GM19240 (cell line): ENCODE results near the gene FUOM.
"Not testable (repeated sequence)": the region's sequence is repeated elsewhere in the genome, so short reads cannot be mapped to it uniquely, and the experiment has no call there.

Source experiments
- DNase-seq: peaks from one replicate; pipeline ENCODE4 v3.0.0; 2011; ENCODE audit warnings: low spot score; ENCODE audit not compliant: insufficient read length

FUOM gene

DNA sequence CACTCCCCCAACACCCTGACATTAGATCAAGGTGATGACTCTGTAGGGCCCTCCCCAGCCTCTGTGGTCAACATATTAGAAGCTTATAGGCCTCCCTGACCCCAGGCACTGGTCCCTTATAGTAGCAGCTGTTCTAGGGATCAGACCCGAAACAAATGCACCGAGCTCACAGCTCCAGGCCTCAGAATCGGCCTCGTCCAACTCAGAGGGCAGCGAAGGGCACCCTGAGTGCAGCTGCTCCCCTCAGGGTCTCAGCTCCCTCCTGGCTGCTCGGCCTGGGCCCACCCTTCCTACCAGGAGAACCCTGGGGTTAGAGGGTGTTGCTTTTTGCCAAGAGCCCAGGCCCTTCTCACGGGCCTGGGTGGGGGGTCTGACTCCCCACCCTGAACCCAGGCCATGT is 10.3 kb upstream of the FUOM start:
- no peak for DNase-seq

DNA sequence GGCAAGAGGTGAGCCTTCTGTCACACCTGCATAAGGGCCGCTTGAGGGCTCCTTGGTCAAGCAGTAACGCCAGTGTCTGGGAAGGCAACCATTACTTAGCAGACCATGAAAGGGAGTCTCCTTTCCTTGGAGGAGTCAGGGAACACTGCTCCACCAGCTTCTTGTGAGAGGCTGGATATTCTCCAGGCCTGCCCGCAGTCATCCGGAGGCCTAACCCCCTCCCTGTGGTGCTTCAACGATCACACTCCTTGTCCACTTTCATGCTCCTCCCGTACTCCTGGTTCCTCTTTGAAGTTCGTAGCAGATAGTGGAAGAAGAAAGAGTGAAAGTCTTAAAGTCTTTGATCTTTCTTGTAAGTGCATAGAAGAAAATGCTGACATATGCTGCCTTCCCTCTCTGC is 9.6 kb upstream of the FUOM start:
- not testable (repeated sequence) for DNase-seq

DNA sequence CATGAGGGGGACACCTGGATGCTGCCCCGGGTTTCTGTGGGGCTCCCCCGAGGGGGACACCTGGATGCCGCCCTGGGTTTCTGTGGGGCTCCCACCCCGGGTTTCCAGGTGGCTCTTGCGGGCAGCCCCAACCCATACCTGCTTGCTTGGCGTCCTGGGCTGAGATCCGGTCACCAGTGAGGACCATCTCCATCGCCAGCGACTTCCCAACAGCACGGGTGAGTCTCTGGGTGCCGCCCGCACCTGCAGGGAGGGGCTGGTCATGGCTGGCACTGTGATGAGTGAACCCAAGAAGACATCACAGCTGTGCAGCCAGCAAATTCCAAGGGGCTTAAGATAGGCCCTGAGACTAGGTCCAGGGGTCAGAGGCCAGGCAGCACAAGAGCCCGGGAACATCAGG is 8.9 kb upstream of the FUOM start:
- DNase-seq, result no peak

DNA sequence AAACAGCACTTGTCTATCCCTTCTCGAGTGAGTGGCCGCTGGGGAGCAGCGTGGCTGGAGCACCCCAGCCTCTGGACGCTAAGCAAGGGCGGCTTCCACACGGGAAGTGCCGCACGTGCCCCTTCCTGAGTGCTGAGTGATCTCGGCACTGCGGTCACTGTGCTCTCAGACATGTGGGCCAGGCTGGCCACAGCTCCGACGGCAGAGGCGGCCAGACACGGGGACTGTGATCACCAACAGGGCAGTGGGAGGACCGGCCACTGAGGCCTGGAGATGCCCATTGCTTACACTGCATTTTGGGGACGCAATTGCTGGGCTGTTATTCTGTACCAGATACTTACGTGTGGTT is 8.3 kb upstream of the FUOM start:
- DNase-seq, result no peak

DNA sequence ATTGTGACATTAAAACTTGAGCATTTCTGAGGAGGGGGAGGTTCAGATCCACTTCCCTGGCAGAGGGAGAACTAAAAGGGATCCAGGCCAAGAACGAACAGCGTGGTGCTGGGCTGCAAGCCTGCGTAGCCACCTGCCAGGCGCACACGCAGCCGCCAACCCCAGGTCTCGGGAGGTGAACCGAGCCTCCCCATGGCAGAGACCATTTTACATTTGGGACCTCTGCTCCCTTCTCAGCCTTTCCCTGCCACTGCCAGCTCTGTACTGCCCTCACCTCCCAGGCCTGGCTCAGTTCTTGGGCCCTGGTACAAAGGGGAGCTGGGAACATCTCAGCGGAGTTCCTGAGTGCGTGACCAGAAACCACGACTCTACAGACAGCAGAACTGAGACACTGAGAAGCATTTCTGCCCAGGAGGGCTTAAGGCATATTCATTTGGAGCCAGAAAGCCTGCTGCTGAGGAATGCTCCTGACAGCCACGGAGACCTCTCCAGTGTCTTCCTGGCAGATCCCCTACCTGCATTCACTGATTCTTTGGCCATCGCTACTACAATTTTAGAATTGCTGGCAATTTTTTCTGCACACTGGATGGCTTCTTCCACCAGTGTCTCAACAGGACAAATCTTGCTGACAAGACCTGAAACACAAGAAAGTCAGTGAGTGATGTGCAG is 7.8 kb upstream of the FUOM start:
- no peak for DNase-seq

DNA sequence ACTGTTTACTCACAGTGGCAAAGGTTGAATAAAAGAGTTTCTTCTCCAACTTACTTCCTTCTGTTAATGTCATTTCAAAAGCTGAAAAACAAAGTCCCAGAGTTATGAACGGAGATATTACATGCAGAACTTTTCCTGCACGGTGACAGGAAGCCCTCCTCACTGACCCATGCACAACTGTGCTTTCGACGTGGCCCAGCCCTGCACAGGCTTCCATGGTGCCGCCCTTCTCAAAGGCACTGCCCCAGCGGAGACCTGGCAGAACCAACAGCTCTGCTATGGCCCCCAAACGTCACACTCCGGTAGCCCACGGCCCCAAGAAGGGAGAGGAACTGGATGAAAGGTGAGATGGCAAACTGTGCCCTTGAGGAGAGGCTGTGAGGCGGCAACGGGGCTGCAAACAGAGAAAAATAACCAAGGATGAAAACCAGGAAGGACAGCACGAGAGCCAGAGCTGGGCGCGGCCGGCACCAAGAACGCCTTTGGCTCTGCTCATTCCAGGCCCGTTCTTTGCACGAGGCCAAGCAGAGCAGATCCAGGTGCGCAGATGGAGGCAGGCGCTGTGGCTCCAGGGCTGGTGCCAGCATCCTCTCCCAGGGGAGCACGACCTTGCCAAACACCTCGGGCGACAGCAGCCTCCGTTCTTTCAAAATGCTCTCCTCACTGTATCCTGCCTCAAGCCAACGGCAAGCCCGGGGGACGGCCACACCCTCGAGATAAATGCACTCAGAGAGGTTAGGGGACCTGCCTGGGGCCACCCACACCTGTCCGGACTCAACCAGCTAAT is 7.0 kb upstream of the FUOM start:
- DNase-seq, result no peak

DNA sequence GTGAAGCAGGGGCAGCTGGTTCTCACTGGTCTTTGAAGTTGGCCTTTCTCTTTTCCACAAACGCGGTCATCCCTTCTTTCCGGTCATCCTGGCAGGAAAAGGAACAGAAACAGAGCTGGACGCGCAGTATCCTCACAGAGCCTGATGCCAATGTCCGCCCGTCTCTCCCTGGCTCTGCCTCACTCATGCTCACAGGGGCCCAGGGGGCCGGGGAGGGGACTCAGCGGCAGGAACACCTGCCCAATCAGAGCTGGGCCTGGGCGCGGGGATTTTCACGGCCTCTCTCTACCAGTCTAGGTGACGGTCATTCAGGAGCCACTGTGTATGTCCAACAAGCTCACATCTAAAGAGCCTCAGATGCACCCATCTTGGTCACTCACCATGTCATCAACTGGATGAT is 5.0 kb upstream of the FUOM start:
- no peak for DNase-seq

DNA sequence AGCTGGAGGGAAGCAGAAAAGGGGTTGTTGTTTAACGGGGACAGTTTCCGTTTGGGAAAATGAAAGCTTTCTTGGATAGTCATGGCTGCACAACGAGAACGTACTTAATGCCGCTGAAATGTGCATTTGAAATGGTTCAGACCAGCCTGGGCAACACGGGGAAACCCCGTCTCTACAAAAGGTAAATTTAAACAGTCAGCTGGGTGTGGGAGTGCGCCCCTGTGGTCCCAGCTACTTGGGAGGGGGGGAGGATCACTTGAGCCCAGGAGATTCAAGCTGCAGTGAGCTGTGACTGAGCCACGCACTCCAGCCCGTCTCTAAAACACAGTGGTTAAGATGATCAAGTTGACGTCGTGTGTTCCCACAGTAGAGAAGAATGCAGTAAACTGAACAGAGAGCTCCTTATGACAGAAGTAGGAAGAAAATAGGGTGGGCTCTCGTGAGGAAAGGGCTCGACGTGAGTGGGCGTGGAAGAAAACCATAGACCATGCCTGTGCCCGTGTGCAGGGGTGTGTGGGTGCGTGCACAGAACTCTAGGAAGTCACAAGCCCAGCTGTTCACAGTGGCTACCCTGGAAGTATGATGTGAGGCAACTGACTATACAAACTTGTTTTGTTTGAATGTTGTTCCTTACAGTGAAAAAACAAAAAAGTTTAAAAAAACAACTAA is 4.1 kb upstream of the FUOM start:
- DNase-seq, result no peak

DNA sequence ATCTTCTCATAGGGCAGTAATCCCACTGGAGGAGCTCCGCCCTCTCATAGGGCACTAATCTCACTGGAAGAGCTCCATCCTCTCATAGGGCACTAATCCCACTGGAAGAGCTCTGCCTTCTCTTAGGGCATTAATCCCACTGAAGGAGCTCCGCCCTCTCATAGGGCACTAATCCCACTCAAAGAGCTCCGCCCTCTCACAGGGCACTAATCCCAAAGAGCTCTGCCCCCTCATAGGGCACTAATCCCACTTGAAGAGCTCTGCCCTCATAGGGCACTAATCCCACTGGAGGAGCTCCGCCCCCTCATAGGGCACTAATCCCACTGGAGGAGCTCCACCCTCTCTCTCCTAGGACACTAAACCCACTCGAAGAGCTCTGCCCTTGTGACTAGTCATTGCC is 3.4 kb upstream of the FUOM start:
- DNase-seq, result no peak

DNA sequence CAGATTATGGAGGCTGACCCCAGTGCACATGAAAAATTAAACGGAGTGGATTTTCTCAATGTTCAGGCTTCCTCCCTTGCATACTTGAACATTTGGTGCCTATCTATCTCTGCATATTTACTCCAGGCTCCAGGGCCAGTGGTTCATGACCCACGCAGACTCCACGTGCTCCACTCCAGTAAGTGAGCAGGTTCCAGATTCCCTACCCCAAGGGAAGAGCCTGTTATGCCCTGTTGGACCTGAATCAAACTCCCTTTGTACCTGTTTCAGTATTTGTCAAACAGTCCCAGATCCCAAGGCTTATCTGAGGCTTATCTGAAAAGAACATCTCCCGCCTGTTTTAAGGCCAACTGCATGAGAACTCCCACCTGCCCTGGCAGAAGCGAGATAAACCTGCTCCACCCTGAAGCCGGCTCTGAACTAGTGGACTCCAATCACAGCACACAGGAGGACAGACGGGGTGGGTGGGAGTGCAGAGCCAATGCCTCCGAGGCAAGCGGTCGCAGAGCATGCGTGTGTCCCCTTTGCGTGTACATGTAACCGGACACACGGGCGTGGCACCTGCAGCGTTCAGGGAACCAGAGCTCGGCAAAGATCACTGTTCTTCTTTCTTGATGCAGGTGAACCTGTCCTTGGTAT is 2.3 kb upstream of the FUOM start:
- no peak for DNase-seq

DNA sequence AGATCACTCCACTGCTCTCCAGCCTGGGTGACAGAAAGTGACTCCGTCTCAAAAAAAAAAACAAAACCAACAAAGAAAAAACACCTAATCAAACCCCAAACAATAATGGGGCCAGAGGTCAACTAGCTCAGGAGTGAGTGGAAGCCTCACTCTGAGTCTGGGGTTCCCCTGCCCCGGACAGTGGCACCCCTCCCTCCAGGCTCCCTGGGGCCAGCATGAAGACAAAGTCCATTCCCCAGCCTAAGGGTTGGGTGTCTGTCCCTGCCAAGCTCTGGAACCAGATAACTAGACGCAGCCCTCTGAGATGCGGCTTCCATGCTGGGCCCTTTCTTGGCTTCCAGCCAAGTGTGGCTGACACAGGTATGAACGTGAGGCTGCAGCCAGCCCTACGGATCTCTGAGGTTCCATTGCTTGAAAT is 1.7 kb upstream of the FUOM start:
- no peak for DNase-seq

DNA sequence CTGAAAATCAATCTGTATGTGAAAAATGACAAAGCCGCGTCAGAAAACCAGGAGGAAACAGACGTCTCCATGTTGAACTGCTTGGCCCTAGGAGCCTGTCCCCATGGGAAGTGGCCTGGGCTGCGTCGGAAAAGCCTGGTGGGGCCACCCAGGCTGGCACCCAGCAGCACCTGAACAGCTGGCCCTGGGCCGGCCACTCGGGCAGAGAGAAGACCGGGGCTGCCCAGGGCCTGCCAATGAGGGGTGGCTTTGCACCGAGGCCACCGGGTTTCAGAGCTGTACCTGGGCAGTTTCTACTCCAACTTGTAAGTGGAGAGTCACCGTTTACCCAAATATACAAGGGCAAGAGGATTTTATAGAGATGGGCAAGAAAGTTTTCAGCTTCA is 1.1 kb upstream of the FUOM start:
- DNase-seq, result no peak

DNA sequence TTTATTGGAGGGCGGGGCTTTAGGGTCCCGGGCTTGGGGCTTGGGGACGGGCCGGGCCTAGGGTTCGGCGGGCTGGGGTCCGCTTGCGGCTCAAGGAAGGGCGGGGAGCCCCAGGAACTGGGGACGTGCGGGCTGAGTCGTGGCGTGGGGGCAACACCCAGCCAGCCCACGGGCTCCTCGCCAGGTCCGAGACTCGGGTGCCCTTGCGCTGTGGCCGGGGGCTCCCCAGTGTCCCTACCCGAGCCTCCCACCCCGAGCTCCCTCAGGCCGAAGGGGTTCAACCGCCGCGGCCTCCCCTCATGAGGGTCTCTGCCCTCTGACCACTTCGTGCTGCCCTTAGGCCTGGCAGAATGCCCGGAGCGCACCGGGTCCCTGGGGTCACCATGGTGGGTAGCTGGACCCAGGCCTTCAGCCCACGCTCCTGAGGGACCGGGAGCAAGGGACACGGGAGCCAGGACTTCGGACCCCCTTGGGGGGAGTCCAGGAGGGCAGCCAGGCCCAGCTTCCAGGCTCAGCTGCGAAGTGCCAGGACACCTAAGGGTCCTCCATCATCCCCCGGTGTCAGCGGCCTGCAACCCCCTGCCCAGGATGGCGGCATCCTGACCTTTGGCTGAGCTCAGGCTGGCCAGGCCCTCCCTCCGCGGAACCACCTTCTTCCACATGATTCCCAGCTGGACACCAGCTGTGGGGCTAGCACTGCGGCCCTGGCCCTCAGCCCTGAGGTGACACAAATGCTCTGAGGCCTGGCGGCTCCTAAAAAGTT is 524 bp upstream of the FUOM start:
- no peak for DNase-seq

DNA sequence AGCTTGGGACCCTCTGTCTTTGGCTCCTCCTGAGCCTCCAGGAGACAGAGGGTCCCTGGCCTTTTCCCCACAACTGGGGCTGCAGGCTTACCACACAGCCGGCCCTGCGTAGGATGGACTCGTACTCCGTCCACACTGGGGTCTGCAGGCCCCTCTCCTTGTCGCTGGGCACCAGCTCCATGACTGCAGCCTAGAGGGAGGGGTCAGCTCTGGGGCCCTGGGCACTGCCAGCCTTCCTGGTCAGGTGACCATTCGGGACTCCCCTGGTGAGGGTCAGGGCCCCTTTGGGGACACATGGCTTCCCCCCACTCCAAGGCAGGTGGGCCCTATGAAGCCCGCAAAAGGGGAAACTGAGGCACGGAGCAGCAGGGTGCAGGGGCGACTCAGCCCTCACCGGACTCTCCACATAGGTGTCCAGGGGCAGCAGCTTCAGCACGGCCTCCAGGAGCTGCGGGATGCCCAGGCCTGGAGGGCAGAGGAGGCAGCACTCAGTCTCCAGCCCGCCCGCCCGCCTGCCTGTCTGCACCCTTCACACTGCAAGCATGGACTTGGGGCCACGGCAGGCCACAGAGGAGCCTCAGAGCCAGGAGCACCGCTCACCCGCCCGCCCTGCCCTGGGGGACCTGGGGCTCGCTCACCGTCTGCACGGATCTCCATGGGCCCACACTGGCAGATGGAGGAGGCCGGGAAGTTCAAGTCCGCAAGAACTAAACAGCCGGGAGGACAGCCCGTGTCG is 1.1 kb downstream of the FUOM start:
- no peak for DNase-seq

DNA sequence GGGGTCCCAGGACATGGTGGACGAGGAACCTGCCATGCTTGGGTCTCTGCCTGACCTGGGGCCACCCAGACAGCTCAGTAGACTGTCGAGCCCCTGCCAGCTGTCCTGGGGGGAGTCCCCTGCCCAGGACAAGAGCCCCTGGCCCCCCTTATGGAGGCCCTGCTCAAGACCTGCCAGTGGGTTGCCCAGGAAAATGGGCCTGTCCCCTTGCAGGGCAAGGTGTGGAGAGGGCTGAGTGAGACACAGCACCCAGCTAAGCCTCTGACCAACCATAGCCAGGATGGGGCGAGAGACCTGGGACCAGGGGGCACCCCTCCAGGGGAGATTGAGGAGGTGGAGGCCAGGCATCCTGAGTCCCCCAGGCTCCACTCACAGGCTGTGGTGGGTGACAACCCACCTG is 1.8 kb downstream of the FUOM start:
- no peak for DNase-seq

DNA sequence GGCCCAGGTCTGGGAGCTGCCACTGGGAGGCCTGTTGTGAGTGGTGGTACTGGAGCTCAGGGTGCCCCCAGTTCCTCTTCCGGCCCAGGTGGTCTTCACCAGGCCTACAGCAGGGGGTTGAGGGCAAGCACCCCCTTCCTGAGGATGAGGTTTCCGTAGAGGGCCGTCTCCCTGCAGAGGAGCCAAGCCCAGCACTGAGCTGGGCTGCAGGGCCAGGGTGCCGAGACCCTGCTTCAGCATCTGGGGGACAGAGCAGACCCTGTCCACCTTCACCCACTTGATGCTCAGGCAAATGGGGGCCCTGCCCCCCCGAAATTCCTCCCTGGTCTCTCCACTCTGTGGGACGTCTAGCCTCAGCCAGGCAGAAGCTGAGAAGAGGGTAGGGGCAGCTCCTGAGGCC is 2.6 kb downstream of the FUOM start:
- no peak for DNase-seq

DNA sequence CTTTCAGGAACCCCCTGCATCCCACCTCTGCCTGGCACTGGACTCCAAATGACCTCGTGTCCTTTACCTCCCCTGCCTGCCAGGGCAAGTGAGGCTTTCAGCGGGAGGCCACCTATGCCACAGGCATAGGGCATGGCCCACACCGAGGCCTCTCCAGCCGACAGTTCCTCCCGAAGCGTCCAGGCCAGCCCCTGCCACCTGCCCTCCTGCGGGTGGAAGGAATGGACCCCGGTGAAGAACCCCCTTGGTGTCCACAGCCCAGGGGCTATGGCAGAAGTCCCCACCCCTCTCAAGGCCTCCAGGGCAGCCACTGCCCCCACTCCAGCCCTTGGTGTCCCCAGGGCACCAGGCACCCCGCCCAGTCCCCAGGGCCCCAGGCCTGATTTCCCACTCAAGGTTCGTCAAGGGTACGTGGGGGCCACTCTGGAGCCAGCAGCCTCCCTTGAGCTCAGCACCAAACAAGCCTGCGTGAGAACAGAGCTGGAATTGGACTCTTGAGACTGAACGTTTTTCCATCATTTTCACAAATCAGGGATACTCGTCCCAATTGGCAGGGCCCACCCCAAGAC is 3.1 kb downstream of the FUOM start:
- no peak for DNase-seq

DNA sequence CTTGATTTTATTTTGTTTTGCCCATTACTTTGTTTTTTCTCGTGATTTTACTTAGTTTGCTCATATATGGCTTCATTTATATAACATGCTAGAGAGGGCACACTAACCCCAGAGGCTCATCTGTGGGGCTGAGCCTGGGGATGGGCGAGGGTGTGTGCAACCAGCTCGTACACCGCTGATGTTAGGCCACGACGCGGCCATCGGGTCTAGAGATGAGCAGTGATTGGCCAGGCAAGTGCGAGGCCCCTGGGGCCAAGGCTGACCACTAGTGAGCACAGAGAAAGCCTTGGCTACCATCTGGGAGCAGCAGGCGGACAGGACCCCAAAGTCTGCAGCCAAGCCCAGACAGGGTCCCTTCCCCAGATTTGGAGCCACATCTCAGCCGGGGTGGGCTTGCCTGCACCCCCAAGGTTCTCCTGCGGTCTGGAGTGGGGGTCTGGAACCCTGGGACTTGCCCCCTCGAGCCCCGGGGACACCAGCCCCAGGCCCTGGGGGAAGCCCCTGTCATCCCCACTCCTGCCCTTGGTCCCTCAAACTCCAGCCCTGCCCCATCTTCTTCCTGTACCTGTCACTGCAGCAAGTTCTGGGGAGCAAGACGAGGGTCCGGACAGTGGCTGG is 3.7 kb downstream of the FUOM start:
- no peak for DNase-seq

DNA sequence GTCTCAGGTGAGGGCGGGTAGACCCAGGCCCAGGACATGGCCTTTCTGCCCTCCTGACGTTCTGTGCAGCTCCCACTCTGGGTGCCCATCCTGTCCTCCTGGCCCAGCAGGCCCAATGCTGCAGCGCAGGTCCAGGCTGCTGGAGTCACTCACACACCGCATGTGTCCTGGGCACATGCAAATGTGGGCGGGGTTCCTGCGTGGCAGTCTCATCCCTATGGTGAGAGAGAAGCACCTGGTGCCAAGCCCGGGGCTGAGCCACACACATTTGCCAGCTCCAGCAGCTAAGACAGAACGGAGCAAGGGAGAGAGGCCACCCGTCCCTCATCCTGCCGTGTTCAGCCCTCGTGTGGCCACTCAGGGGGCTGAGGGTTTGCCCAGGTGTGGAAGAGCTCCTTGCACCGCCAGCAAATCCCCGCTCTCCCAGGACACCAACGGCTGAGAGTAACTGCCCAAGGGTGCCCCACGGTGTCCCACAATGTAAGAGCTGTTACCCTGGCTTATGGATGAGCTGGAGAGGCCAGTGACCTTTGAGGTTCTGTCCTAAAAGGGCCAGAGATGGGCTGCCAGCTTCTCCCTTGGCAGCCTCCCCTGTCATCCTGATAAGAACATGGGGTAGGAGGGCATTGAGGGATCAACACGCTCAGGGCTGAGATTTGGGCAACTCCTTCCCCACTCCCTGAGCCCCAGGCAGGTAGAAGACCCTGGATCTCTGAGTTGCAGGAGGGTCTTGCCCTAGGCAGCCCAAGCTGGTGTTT is 4.4 kb downstream of the FUOM start:
- DNase-seq, result no peak
